GM23248 (cell line): ENCODE measurements around the gene NBEAL1. TPM values are rescaled to one million over a fixed set of nuclear protein-coding genes. Genes with fewer than 3 reads are reported as not detected.

Experiments used
- DNase-seq: peaks from one replicate; pipeline ENCODE4 v3.0.0-alpha.2; 2015
- H2AFZ ChIP-seq: fragments of 200-600 bp; sonication (generic); 2 replicates; pipeline ENCODE4 v1.6.1; 2016; ENCODE audit warnings: antibody characterized with exemption
- H3F3A ChIP-seq: fragments of 200-600 bp; sonication (generic); 2 replicates; pipeline ENCODE4 v1.6.1; 2016; ENCODE audit warnings: mild to moderate bottlenecking, antibody characterized with exemption, mixed run types; ENCODE audit not compliant: insufficient read depth
- H3K27ac ChIP-seq: fragments of 200-600 bp; sonication (generic); 2 replicates; pipeline ENCODE4 v1.5.1; 2016; ENCODE audit warnings: mild to moderate bottlenecking
- H3K27me3 ChIP-seq: fragments of 200-600 bp; sonication (generic); replicated peaks from 2 replicates; pipeline ENCODE4 v1.6.1; 2016; ENCODE audit warnings: mild to moderate bottlenecking; ENCODE audit not compliant: insufficient read depth
- H3K36me3 ChIP-seq: fragments of 200-600 bp; sonication (generic); 2 replicates; pipeline ENCODE4 v1.6.1; 2016; ENCODE audit warnings: low read depth, mild to moderate bottlenecking
- H3K4me1 ChIP-seq: fragments of 200-600 bp; sonication (generic); 2 replicates; pipeline ENCODE4 v1.6.1; 2016; ENCODE audit warnings: mild to moderate bottlenecking; ENCODE audit not compliant: insufficient read depth
- H3K4me2 ChIP-seq: fragments of 200-600 bp; sonication (generic); one replicate; pipeline ENCODE4 v1.6.1; 2016; ENCODE audit warnings: mild to moderate bottlenecking; ENCODE audit not compliant: unreplicated experiment
- H3K4me3 ChIP-seq: fragments of 200-600 bp; sonication (generic); 2 replicates; pipeline ENCODE4 v1.5.1; 2016; ENCODE audit warnings: mild to moderate bottlenecking
- H3K79me2 ChIP-seq: fragments of 200-600 bp; sonication (generic); 2 replicates; pipeline ENCODE4 v1.6.1; 2016; ENCODE audit warnings: mild to moderate bottlenecking; ENCODE audit not compliant: insufficient read depth
- H3K9ac ChIP-seq: fragments of 200-600 bp; sonication (generic); 2 replicates; pipeline ENCODE4 v1.6.1; 2016; ENCODE audit warnings: mild to moderate bottlenecking
- H3K9me2 ChIP-seq: fragments of 200-600 bp; sonication (generic); 2 replicates; pipeline ENCODE4 v1.6.1; 2016; ENCODE audit warnings: mixed run types, mild to moderate bottlenecking, moderate library complexity; ENCODE audit not compliant: insufficient read depth
- H3K9me3 ChIP-seq: fragments of 200-600 bp; sonication (generic); one replicate; pipeline ENCODE4 v1.6.1; 2017; ENCODE audit warnings: low read depth
- H4K20me1 ChIP-seq: fragments of 200-600 bp; sonication (generic); 2 replicates; pipeline ENCODE4 v1.6.0; 2016; ENCODE audit not compliant: insufficient read depth
- EZH2 ChIP-seq: fragments of 200-600 bp; sonication (generic); IDR thresholded peaks from 2 replicates; pipeline ENCODE4 v1.6.1; 2018; ENCODE audit warnings: antibody characterized with exemption, mild to moderate bottlenecking; ENCODE audit not compliant: insufficient read depth, poor library complexity, severe bottlenecking
- EZH2phosphoT487 ChIP-seq: fragments of 200-600 bp; sonication (generic); IDR thresholded peaks from 2 replicates; pipeline ENCODE4 v1.6.1; 2018; ENCODE audit warnings: antibody characterized with exemption, moderate library complexity, mild to moderate bottlenecking, low read depth; ENCODE audit not compliant: insufficient read depth
- WGBS, 2 experiments: methylation state at CpG; one replicate each; pipeline ENCODE4 v1.1.6; 2015 to 2017; ENCODE audit warnings: low lambda C conversion rate in 2 of 2, low coverage in 1 of 2; ENCODE audit errors: missing lambda C conversion rate in 2 of 2; 5-methylcytosine and 5-hydroxymethylcytosine counted together
- in situ Hi-C: fragments of 300-500 bp; cut with MboI; formaldehyde crosslinking; loops from 2 replicates; pipeline ENCODE4 v1.15.0; 2020
- polyA plus RNA-seq: library from polyadenylated mRNA; unstranded; fragments of >200 nt; fragmentation: Nextera tagmentation; extraction: Ambion mirVana; gene quantifications from 2 replicates; pipeline ENCODE4 v1.2.1, GENCODE V29; 2016
- total RNA-seq: library from RNA; depleted of rRNA; stranded (reverse); fragments of >200 nt; shearing (Covaris generic); gene quantifications from 2 replicates; pipeline ENCODE4 v1.2.3, GENCODE V29; 2014

The NBEAL1 gene
- total and polyA plus RNA-seq, 2 experiments from 2014 or later = 23.6 to 36.0 TPM

GRCh38 chr2:203030545-203030944 is 15.9 kb downstream of the NBEAL1 start:
- H3K9ac ChIP-seq = no peak overlapping the region
- DNase-seq = no peak
- no peak overlapping the region for H3K4me3 ChIP-seq
- H3K27ac ChIP-seq = no peak overlapping the region
- peaks cover 4% of the 10 kb centered on the region; the same call in 1 of the 2 replicates for H3F3A ChIP-seq
- in situ Hi-C loops = no loop called here
- TF ChIP-seq EZH2 = no peak
- no peak for TF ChIP-seq EZH2phosphoT487
- H3K36me3 ChIP-seq = no peaks in the 10 kb centered on the region; the same call in 1 of the 2 replicates
- 0 out of 2 replicates have a peak, but pooled peaks cover 4% of the 10 kb centered on the region for H4K20me1 ChIP-seq
- 0 out of 2 replicates have a peak, but pooled peaks cover 6% of the 10 kb centered on the region for H3K4me1 ChIP-seq
- WGBS, 2 experiments = 95 to 97% methylated on average over 2 of the region's 2 CpGs
- no peaks in the 10 kb centered on the region for H3K27me3 ChIP-seq
- no peak overlapping the region for H3K4me2 ChIP-seq
- no peak overlapping the region for H2AFZ ChIP-seq
- H3K9me3 ChIP-seq = no peaks in the 10 kb centered on the region
- H3K79me2 ChIP-seq = peaks cover 98% of the 10 kb centered on the region
- no peaks in the 10 kb centered on the region for H3K9me2 ChIP-seq

- Histone ChIP-seq H3F3A (0 out of 2 replicates have a peak, but pooled peaks cover under 1% of the 10 kb centered on the region), H4K20me1 (0 out of 2 replicates have a peak, but pooled peaks cover 4% of the 10 kb centered on the region), H3K36me3 (no peaks in the 10 kb centered on the region; the same call in 1 of the 2 replicates), H3K4me3 (no peak overlapping the region), H2AFZ (no peak overlapping the region), H3K27ac (no peak overlapping the region), H3K9ac (no peak overlapping the region), H3K4me2 (no peak overlapping the region), H3K4me1 (0 out of 2 replicates have a peak, but pooled peaks cover 2% of the 10 kb centered on the region), H3K79me2 (peaks cover 98% of the 10 kb centered on the region), H3K9me3 (no peaks in the 10 kb centered on the region), H3K9me2 (no peaks in the 10 kb centered on the region), H3K27me3 (no peaks in the 10 kb centered on the region)
- TF ChIP-seq EZH2 = no peak
- TF ChIP-seq EZH2phosphoT487 = no peak
- in situ Hi-C loops = no loop called here
- no peak for DNase-seq
- WGBS, 2 experiments = 88 to 93% methylated on average over 5 of the region's 5 CpGs
Observed at GRCh38 chr2:203030991-203031390, 16.3 kb downstream of the NBEAL1 start.

GRCh38 chr2:203033395-203033794 is 18.7 kb downstream of the NBEAL1 start:
- Histone ChIP-seq H3K4me1 (no peaks in the 10 kb centered on the region), H3K4me3 (no peak overlapping the region), H3K36me3 (no peaks in the 10 kb centered on the region), H3F3A (0 out of 2 replicates have a peak, but pooled peaks cover 7% of the 10 kb centered on the region), H2AFZ (no peak overlapping the region), H3K9ac (no peak overlapping the region), H3K79me2 (peaks cover 98% of the 10 kb centered on the region), H3K27me3 (no peaks in the 10 kb centered on the region), H3K9me3 (no peaks in the 10 kb centered on the region), H3K9me2 (no peaks in the 10 kb centered on the region), H4K20me1 (peaks cover 4% of the 10 kb centered on the region; the same call in 1 of the 2 replicates), H3K27ac (no peak overlapping the region), H3K4me2 (no peak overlapping the region)
- TF ChIP-seq EZH2phosphoT487 (no peak), EZH2 (no peak)
- no peak for DNase-seq
- in situ Hi-C loops = no loop called here

GRCh38 chr2:203035879-203036470 is 21.3 kb downstream of the NBEAL1 start:
- Histone ChIP-seq H3F3A (0 out of 2 replicates have a peak, but pooled peaks cover 7% of the 10 kb centered on the region), H3K9me2 (no peaks in the 10 kb centered on the region), H3K9ac (no peak overlapping the region), H3K27ac (no peak overlapping the region), H3K4me2 (no peak overlapping the region), H3K79me2 (peaks cover 95% of the 10 kb centered on the region), H3K27me3 (no peaks in the 10 kb centered on the region), H2AFZ (no peak overlapping the region), H3K36me3 (no peaks in the 10 kb centered on the region), H3K4me1 (no peaks in the 10 kb centered on the region), H3K4me3 (no peak overlapping the region), H4K20me1 (peaks cover 4% of the 10 kb centered on the region; the same call in 1 of the 2 replicates), H3K9me3 (no peaks in the 10 kb centered on the region)
- WGBS, 2 experiments = 53 to 56% methylated on average over 3 of the region's 3 CpGs
- DNase-seq = no peak
- in situ Hi-C loops = no loop called here
- TF ChIP-seq EZH2 (no peak), EZH2phosphoT487 (no peak)
